SK-N-SH treated with all-trans-retinoic acid at 6 μM for 48 hours (cell line): ENCODE measurements around the gene BAG5.

Experiments
- ATAC-seq: fragments of 200-7000 bp; cut with Tn5 transposase; 3 replicates; pipeline ENCODE4 v1.9.1; 2020; ENCODE audit warnings: mild to moderate bottlenecking, moderate library complexity
- BACH2 ChIP-seq: fragments of 250-450 bp; sonication (Bioruptor Pico); IDR thresholded peaks from 2 replicates; pipeline ENCODE4 v1.9.0; 2021; ENCODE audit warnings: mild to moderate bottlenecking, borderline replicate concordance
- ESRRG ChIP-seq: fragments of 250-450 bp; sonication (Bioruptor Pico); IDR thresholded peaks from 2 replicates; pipeline ENCODE4 v1.6.1; 2021; ENCODE audit warnings: mild to moderate bottlenecking
- GLIS3 ChIP-seq: fragments of 250-450 bp; sonication (Bioruptor Pico); IDR thresholded peaks from 2 replicates; pipeline ENCODE4 v1.5.0; 2020; ENCODE audit warnings: mild to moderate bottlenecking, moderate library complexity
- ISL1 ChIP-seq: fragments of 250-450 bp; sonication (Bioruptor Pico); IDR thresholded peaks from 2 replicates; pipeline ENCODE4 v2.1.2; 2022; ENCODE audit warnings: mild to moderate bottlenecking, moderate library complexity
- OSR1 ChIP-seq: fragments of 250-450 bp; sonication (Bioruptor Pico); IDR thresholded peaks from 2 replicates; pipeline ENCODE4 v1.8.0; 2022; ENCODE audit warnings: moderate library complexity, mild to moderate bottlenecking, inconsistent platforms
- PPARA ChIP-seq: fragments of 250-450 bp; sonication (Bioruptor Pico); IDR thresholded peaks from 2 replicates; pipeline ENCODE4 v1.5.0; 2020; ENCODE audit warnings: mild to moderate bottlenecking, borderline replicate concordance
- RARB ChIP-seq: fragments of 250-450 bp; sonication (Bioruptor Pico); IDR thresholded peaks from 2 replicates; pipeline ENCODE4 v1.8.0; 2021; ENCODE audit warnings: mild to moderate bottlenecking, moderate library complexity
- SNAI2 ChIP-seq: fragments of 250-450 bp; sonication (Bioruptor Pico); IDR thresholded peaks from 2 replicates; pipeline ENCODE4 v1.5.0; 2020; ENCODE audit warnings: mild to moderate bottlenecking, moderate library complexity
- TCF4 ChIP-seq: fragments of 250-450 bp; sonication (Bioruptor Pico); IDR thresholded peaks from 2 replicates; pipeline ENCODE4 v1.8.0; 2021; ENCODE audit warnings: mild to moderate bottlenecking, moderate library complexity, borderline replicate concordance
- TOX ChIP-seq: fragments of 250-450 bp; sonication (Bioruptor Pico); IDR thresholded peaks from 2 replicates; pipeline ENCODE4 v1.8.0; 2021; ENCODE audit warnings: mild to moderate bottlenecking, moderate library complexity, borderline replicate concordance
- ZC3H10 ChIP-seq: fragments of 250-450 bp; sonication (Bioruptor Pico); IDR thresholded peaks from 2 replicates; pipeline ENCODE4 v1.5.1; 2021; ENCODE audit warnings: mild to moderate bottlenecking, moderate library complexity
- ZFP3 ChIP-seq: fragments of 250-450 bp; sonication (Bioruptor Pico); IDR thresholded peaks from 2 replicates; pipeline ENCODE4 v1.5.0; 2020; ENCODE audit warnings: mild to moderate bottlenecking, moderate library complexity
- ZFP30 ChIP-seq: fragments of 450-650 bp; formaldehyde crosslinking; IDR thresholded peaks from 2 replicates; pipeline ENCODE4 v1.5.0; 2022; ENCODE audit warnings: mild to moderate bottlenecking, moderate library complexity
- ZNF565 ChIP-seq: fragments of 450-650 bp; formaldehyde crosslinking; conservative IDR thresholded peaks from 2 replicates; pipeline ENCODE4 v1.5.0; 2020; ENCODE audit warnings: low read depth, mild to moderate bottlenecking, moderate library complexity
- ZNF70 ChIP-seq: fragments of 450-650 bp; formaldehyde crosslinking; IDR thresholded peaks from 2 replicates; pipeline ENCODE4 v1.5.0; 2020; ENCODE audit warnings: mild to moderate bottlenecking, moderate library complexity
- ZNF8 ChIP-seq: fragments of 450-650 bp; formaldehyde crosslinking; IDR thresholded peaks from 2 replicates; pipeline ENCODE4 v1.5.0; 2020; ENCODE audit warnings: mild to moderate bottlenecking, moderate library complexity
- TF ChIP-seq, protein P1 (sequence below): fragments of 250-450 bp; sonication (Bioruptor Pico); IDR thresholded peaks from 2 replicates; pipeline ENCODE4 v1.8.0; 2020; ENCODE audit warnings: mild to moderate bottlenecking, moderate library complexity, borderline replicate concordance
- TF ChIP-seq, protein P2 (sequence below): fragments of 250-450 bp; sonication (Bioruptor Pico); IDR thresholded peaks from 2 replicates; pipeline ENCODE4 v1.5.0; 2020; ENCODE audit warnings: mild to moderate bottlenecking, moderate library complexity
- TF ChIP-seq, protein P3 (sequence below): fragments of 250-450 bp; sonication (Bioruptor Pico); IDR thresholded peaks from 2 replicates; pipeline ENCODE4 v1.8.0; 2021; ENCODE audit warnings: low read depth, mild to moderate bottlenecking, moderate library complexity, borderline replicate concordance

The BAG5 gene

DNA sequence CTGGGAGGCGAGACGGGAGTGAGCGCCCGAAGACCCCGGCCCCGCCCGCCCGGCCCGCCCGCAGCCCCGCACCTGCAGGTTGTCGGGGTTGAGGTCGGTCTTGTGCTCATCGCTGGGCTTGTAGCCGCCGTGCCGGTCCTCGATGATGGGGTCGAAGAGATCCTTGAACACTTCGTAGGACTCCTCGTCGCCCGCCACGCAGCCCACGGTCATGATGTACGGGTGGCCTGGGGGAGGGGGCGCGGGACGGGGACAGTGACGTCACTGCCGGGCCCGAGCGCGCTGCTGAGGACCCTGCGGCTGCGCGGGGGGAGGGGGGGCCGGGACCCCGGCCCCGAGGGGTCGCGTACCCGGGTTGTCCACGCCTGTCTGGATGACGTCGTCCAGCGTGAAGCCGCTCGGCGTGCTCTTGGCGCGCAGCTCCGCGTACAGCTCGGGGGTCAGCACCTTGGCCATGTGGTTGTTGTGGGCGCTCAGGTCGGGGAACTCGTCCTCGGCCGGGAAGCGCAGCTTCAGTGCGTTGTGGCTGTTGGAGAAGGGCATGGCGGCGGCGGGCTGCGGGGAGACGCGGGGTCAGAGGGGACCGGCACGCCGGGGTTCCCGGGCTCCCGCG, 40.4 kb downstream of the BAG5 start:
- TF ChIP-seq ZNF565 (CRISPR knock-in tag) (no peak), ZC3H10 (CRISPR knock-in tag) (no peak), SNAI2 (CRISPR knock-in tag) (no peak), ZNF70 (CRISPR knock-in tag) (no peak), TCF4 (CRISPR knock-in tag) (no peak), ESRRG (CRISPR knock-in tag) (no peak), ZNF8 (CRISPR knock-in tag) (no peak), GLIS3 (no peak), RARB (CRISPR knock-in tag) (no peak), OSR1 (CRISPR knock-in tag) (no peak), ZFP3 (no peak), ZFP30 (CRISPR knock-in tag) (no peak), BACH2 (CRISPR knock-in tag) (no peak), ISL1 (no peak), PPARA (no peak)
- TF ChIP-seq, protein P1, sequence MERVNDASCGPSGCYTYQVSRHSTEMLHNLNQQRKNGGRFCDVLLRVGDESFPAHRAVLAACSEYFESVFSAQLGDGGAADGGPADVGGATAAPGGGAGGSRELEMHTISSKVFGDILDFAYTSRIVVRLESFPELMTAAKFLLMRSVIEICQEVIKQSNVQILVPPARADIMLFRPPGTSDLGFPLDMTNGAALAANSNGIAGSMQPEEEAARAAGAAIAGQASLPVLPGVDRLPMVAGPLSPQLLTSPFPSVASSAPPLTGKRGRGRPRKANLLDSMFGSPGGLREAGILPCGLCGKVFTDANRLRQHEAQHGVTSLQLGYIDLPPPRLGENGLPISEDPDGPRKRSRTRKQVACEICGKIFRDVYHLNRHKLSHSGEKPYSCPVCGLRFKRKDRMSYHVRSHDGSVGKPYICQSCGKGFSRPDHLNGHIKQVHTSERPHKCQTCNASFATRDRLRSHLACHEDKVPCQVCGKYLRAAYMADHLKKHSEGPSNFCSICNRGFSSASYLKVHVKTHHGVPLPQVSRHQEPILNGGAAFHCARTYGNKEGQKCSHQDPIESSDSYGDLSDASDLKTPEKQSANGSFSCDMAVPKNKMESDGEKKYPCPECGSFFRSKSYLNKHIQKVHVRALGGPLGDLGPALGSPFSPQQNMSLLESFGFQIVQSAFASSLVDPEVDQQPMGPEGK (CRISPR knock-in tag): no peak
- TF ChIP-seq, protein P2, sequence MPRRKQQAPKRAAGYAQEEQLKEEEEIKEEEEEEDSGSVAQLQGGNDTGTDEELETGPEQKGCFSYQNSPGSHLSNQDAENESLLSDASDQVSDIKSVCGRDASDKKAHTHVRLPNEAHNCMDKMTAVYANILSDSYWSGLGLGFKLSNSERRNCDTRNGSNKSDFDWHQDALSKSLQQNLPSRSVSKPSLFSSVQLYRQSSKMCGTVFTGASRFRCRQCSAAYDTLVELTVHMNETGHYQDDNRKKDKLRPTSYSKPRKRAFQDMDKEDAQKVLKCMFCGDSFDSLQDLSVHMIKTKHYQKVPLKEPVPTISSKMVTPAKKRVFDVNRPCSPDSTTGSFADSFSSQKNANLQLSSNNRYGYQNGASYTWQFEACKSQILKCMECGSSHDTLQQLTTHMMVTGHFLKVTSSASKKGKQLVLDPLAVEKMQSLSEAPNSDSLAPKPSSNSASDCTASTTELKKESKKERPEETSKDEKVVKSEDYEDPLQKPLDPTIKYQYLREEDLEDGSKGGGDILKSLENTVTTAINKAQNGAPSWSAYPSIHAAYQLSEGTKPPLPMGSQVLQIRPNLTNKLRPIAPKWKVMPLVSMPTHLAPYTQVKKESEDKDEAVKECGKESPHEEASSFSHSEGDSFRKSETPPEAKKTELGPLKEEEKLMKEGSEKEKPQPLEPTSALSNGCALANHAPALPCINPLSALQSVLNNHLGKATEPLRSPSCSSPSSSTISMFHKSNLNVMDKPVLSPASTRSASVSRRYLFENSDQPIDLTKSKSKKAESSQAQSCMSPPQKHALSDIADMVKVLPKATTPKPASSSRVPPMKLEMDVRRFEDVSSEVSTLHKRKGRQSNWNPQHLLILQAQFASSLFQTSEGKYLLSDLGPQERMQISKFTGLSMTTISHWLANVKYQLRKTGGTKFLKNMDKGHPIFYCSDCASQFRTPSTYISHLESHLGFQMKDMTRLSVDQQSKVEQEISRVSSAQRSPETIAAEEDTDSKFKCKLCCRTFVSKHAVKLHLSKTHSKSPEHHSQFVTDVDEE (CRISPR knock-in tag): no peak
- TF ChIP-seq, protein P3, sequence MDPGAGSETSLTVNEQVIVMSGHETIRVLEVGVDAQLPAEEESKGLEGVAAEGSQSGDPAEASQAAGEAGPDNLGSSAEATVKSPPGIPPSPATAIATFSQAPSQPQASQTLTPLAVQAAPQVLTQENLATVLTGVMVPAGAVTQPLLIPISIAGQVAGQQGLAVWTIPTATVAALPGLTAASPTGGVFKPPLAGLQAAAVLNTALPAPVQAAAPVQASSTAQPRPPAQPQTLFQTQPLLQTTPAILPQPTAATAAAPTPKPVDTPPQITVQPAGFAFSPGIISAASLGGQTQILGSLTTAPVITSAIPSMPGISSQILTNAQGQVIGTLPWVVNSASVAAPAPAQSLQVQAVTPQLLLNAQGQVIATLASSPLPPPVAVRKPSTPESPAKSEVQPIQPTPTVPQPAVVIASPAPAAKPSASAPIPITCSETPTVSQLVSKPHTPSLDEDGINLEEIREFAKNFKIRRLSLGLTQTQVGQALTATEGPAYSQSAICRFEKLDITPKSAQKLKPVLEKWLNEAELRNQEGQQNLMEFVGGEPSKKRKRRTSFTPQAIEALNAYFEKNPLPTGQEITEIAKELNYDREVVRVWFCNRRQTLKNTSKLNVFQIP (CRISPR knock-in tag): no peak
- TF ChIP-seq, all 23 proteins: peak for 0
- no peak for ATAC-seq

DNA sequence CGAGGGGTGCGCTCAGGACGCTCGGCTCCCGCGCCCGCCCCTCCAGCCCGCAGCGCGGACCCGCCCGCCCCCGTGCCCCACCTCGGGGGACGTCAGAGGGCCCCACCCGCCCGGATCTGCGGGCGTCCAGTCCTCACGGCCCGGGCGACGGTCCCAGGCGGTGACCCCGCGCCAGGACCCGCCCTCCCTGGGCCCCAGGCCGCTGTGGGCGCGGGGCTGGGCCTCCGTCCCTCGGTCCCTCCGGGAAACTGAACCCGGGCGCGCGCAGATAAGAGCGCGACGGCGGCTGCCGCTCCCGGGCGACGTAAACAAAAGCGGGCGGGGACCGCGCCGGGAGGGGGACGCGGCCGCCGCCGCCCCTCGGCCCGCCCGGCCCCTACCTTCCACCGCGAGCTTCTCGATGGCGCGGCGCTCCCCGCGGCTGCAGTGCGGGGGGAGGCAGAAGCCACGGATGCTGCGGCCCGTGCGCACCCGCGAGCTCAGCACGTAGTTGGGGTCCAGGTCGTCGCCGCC, 41.0 kb downstream of the BAG5 start:
- ATAC-seq: no peak; the same call in 2 of the 3 replicates

DNA sequence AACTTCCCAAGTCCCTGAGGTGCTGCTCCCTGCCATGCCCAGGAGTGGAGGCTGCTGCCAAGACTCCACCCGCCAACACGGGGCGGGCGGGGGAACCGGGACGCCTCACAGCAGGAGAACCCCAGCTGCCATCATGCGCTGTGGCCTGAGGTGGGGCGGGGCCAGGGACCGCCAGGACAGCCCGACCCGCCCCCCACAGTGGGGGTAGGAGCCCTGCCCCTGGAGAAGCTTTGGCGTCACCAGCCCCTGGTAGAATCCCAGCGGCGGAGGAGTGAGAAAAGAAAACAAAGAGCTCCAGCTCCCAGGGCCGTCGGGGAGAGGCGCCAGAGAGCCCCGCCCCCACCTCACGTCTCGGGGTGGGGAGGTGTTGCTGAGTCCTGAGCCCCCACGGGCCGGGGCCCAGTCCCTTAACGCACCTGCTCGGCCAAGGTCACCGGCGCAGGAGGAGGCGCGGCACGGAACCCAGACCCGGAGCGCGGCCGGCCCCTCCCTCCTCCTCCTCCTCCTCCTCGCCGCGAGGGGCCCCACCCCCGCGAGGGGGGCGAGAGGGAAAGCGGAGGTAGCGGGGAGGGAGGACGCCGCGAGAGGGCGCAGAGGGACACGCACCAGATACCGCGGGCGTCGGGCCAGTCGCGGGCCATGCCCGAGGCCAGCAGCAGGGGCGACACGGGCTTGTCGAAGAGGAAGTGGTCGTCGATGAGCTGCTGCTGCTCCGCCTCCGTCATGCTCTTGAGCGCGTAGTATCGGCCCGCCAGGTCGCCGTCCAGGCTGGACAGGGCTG, 41.6 kb downstream of the BAG5 start:
- TF ChIP-seq GLIS3: no peak
- TF ChIP-seq, protein P1 (CRISPR knock-in tag): peak; percentile 88; the same call in 1 of the 2 replicates
- TF ChIP-seq, protein P2 (CRISPR knock-in tag): 0 out of 2 replicates have a peak, but pooled peaks have one; percentile 29
- TF ChIP-seq, all 23 proteins: peak for 2
- peak; percentile 10 for ATAC-seq

More for the DNA sequence above, 41.0 kb downstream of the BAG5 start:
- TF ChIP-seq TOX (CRISPR knock-in tag): no peak
- TF ChIP-seq ZC3H10 (CRISPR knock-in tag): no peak
- no peak for TF ChIP-seq OSR1 (CRISPR knock-in tag)
- TF ChIP-seq ZNF565 (CRISPR knock-in tag): no peak
- TF ChIP-seq SNAI2 (CRISPR knock-in tag): no peak
- no peak for TF ChIP-seq ISL1
